H9 (cell line): ENCODE results near the gene G6PC2. TPM values are rescaled to one million over a fixed set of nuclear protein-coding genes. Genes with fewer than 3 reads are reported as not detected.

Experiments used
- DNase-seq: peaks from one replicate; pipeline ENCODE4 v3.0.0-alpha.2; 2017
- H2AFZ ChIP-seq: one replicate; pipeline ENCODE4 v1.6.1; 2013; ENCODE audit warnings: mild to moderate bottlenecking, low read length, control low read depth, moderate library complexity
- H2AK5ac ChIP-seq: 2 replicates; pipeline ENCODE4 v1.6.1; 2013; ENCODE audit warnings: low read length, control low read depth, mixed read lengths; ENCODE audit not compliant: insufficient read length
- H2BK120ac ChIP-seq: one replicate; pipeline ENCODE4 v1.6.1; 2013; ENCODE audit warnings: low read depth, mild to moderate bottlenecking, low read length, control low read depth, inconsistent platforms; ENCODE audit not compliant: poor library complexity, severe bottlenecking
- H2BK12ac ChIP-seq: 2 replicates; pipeline ENCODE4 v1.6.1; 2013; ENCODE audit warnings: low read length, control low read depth, mixed read lengths, low read depth; ENCODE audit not compliant: insufficient read length
- H2BK15ac ChIP-seq: 2 replicates; pipeline ENCODE4 v1.6.1; 2013; ENCODE audit warnings: low read depth, low read length, control low read depth
- H2BK20ac ChIP-seq: one replicate; pipeline ENCODE4 v1.6.1; 2013; ENCODE audit warnings: low read depth, mild to moderate bottlenecking, low read length, control low read depth, inconsistent platforms; ENCODE audit not compliant: poor library complexity, severe bottlenecking
- H2BK5ac ChIP-seq: 2 replicates; pipeline ENCODE4 v1.6.1; 2013; ENCODE audit warnings: low read length, control low read depth, mixed read lengths; ENCODE audit not compliant: insufficient read length
- H3K14ac ChIP-seq: 2 replicates; pipeline ENCODE4 v1.6.1; 2013; ENCODE audit warnings: low read length, control low read depth; ENCODE audit not compliant: insufficient read depth
- H3K18ac ChIP-seq: 2 replicates; pipeline ENCODE4 v1.6.1; 2013; ENCODE audit warnings: low read depth, mild to moderate bottlenecking, mixed read lengths, low read length, control low read depth; ENCODE audit not compliant: insufficient read length
- H3K23ac ChIP-seq: 2 replicates; pipeline ENCODE4 v1.6.1; 2013; ENCODE audit warnings: low read length, control low read depth, mixed read lengths, low read depth; ENCODE audit not compliant: insufficient read length
- H3K23me2 ChIP-seq: 2 replicates; pipeline ENCODE4 v1.6.1; 2013; ENCODE audit warnings: low read depth, mild to moderate bottlenecking, mixed read lengths, low read length, control low read depth; ENCODE audit not compliant: insufficient read length, poor library complexity, severe bottlenecking
- H3K27ac ChIP-seq: 2 replicates; pipeline ENCODE4 v1.5.1; 2013; ENCODE audit warnings: low read length, control low read depth, mixed read lengths, low read depth; ENCODE audit not compliant: insufficient read length
- H3K27me3 ChIP-seq: 2 replicates; pipeline ENCODE4 v1.6.1; 2013; ENCODE audit warnings: low read length, control low read depth, inconsistent platforms; ENCODE audit not compliant: insufficient read depth
- H3K4ac ChIP-seq: 2 replicates; pipeline ENCODE4 v1.6.1; 2013; ENCODE audit warnings: low read depth, mild to moderate bottlenecking, control low read depth, inconsistent platforms, low read length, moderate library complexity
- H3K4me1 ChIP-seq: 2 replicates; pipeline ENCODE4 v1.6.1; 2013; ENCODE audit warnings: low read length, control low read depth, inconsistent platforms; ENCODE audit not compliant: insufficient read depth
- H3K4me2 ChIP-seq: 2 replicates; pipeline ENCODE4 v1.6.1; 2013; ENCODE audit warnings: low read length, control low read depth, mixed read lengths; ENCODE audit not compliant: insufficient read length, insufficient read depth
- H3K56ac ChIP-seq: 2 replicates; pipeline ENCODE4 v1.6.1; 2013; ENCODE audit warnings: low read depth, mild to moderate bottlenecking, mixed read lengths, low read length, control low read depth; ENCODE audit not compliant: insufficient read length
- H3K79me1 ChIP-seq: 2 replicates; pipeline ENCODE4 v1.6.1; 2013; ENCODE audit warnings: low read depth, mild to moderate bottlenecking, moderate library complexity, low read length, control low read depth, inconsistent platforms; ENCODE audit not compliant: insufficient read depth, poor library complexity, severe bottlenecking
- H3K79me2 ChIP-seq: 2 replicates; pipeline ENCODE4 v1.6.1; 2013; ENCODE audit warnings: low read length, control low read depth, inconsistent platforms; ENCODE audit not compliant: insufficient read depth
- H3K9ac ChIP-seq: 2 replicates; pipeline ENCODE4 v1.6.1; 2013; ENCODE audit warnings: low read length, control low read depth, mixed read lengths; ENCODE audit not compliant: insufficient read length; ENCODE audit errors: extremely low read depth
- H3K9me3 ChIP-seq: one replicate; pipeline ENCODE4 v1.6.1; 2013; ENCODE audit warnings: low read depth, low read length, inconsistent platforms; ENCODE audit not compliant: control insufficient read depth
- H3T11ph ChIP-seq: one replicate; pipeline ENCODE4 v1.6.1; 2013; ENCODE audit warnings: mild to moderate bottlenecking, low read length, control low read depth, inconsistent platforms
- H4K20me1 ChIP-seq: one replicate; pipeline ENCODE4 v1.6.1; 2013; ENCODE audit not compliant: control insufficient read depth, insufficient read length, insufficient read depth
- H4K5ac ChIP-seq: 2 replicates; pipeline ENCODE4 v1.6.1; 2013; ENCODE audit warnings: low read depth, mild to moderate bottlenecking, mixed read lengths, low read length, control low read depth; ENCODE audit not compliant: insufficient read length
- H4K8ac ChIP-seq: replicated peaks from 2 replicates; pipeline ENCODE4 v1.6.1; 2013; ENCODE audit warnings: low read length, control low read depth, mixed read lengths, low read depth; ENCODE audit not compliant: insufficient read length
- H4K91ac ChIP-seq: 2 replicates; pipeline ENCODE4 v1.6.1; 2013; ENCODE audit warnings: low read depth, mild to moderate bottlenecking, moderate library complexity, mixed read lengths, low read length, control low read depth; ENCODE audit not compliant: insufficient read length
- H3K27ac Mint-ChIP-seq, 3 experiments: 2 replicates in 2 of 3; 3 replicates in 1 of 3; pipeline ENCODE4 v1.8.0; 2020 to 2021; ENCODE audit warnings: mixed read lengths in 3 of 3, mild to moderate bottlenecking in 1 of 3, moderate library complexity in 1 of 3
- H3K27me3 Mint-ChIP-seq: 2 replicates; pipeline ENCODE4 v1.8.0; 2021; ENCODE audit warnings: low read depth, mild to moderate bottlenecking, moderate library complexity, mixed read lengths
- H3K36me3 Mint-ChIP-seq, 3 experiments: 2 replicates in 2 of 3; 3 replicates in 1 of 3; pipeline ENCODE4 v1.8.0; 2020 to 2021; ENCODE audit warnings: low read depth in 3 of 3, mixed read lengths in 3 of 3; ENCODE audit not compliant: insufficient read depth in 1 of 3
- H3K4me1 Mint-ChIP-seq, 2 experiments: 2 replicates each; pipeline ENCODE4 v1.8.0; 2020; ENCODE audit warnings: mixed read lengths in 2 of 2
- H3K4me3 Mint-ChIP-seq, 2 experiments: 2 replicates in 1 of 2; 3 replicates in 1 of 2; pipeline ENCODE4 v1.8.0; 2020 to 2021; ENCODE audit warnings: mild to moderate bottlenecking in 2 of 2, mixed read lengths in 2 of 2, moderate library complexity in 1 of 2
- H3K9me3 Mint-ChIP-seq, 2 experiments: 2 replicates in 1 of 2; 3 replicates in 1 of 2; pipeline ENCODE4 v1.8.0; 2020; ENCODE audit warnings: mild to moderate bottlenecking in 2 of 2, mixed read lengths in 2 of 2, moderate library complexity in 1 of 2
- WGBS: extraction: QIAGEN DNeasy Blood & Tissue Kit; methylation state at CpG from one replicate; pipeline ENCODE4 v1.1.7; 2013; ENCODE audit warnings: missing lambda C conversion rate, low lambda C conversion rate, mixed read lengths; ENCODE audit not compliant: insufficient read length; ENCODE audit errors: extremely low coverage; 5-methylcytosine and 5-hydroxymethylcytosine counted together
- total RNA-seq: library from RNA; stranded (reverse); gene quantifications from 2 replicates; pipeline ENCODE4 v1.2.1, GENCODE V29; 2021
- TF ChIP-seq, protein P1 (sequence below): fragments of 200-600 bp; sonication (generic); conservative IDR thresholded peaks from 3 replicates; pipeline ENCODE4 v1.8.0; 2021; ENCODE audit warnings: antibody characterized with exemption, mild to moderate bottlenecking

The G6PC2 gene
- total RNA-seq, 1 experiment from 2014 or later = not detected

GRCh38 chr2:168916331-168916675 lies 15.2 kb downstream of the G6PC2 start:
- no peak overlapping the region for H4K8ac ChIP-seq
- H2BK5ac ChIP-seq = no peak overlapping the region
- no peak overlapping the region for H2AK5ac ChIP-seq
- DNase-seq = no peak
- TF ChIP-seq, protein P1, sequence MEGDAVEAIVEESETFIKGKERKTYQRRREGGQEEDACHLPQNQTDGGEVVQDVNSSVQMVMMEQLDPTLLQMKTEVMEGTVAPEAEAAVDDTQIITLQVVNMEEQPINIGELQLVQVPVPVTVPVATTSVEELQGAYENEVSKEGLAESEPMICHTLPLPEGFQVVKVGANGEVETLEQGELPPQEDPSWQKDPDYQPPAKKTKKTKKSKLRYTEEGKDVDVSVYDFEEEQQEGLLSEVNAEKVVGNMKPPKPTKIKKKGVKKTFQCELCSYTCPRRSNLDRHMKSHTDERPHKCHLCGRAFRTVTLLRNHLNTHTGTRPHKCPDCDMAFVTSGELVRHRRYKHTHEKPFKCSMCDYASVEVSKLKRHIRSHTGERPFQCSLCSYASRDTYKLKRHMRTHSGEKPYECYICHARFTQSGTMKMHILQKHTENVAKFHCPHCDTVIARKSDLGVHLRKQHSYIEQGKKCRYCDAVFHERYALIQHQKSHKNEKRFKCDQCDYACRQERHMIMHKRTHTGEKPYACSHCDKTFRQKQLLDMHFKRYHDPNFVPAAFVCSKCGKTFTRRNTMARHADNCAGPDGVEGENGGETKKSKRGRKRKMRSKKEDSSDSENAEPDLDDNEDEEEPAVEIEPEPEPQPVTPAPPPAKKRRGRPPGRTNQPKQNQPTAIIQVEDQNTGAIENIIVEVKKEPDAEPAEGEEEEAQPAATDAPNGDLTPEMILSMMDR = no peak
- Mint-ChIP-seq H3K27ac (no peak overlapping the region), H3K4me3 (no peak overlapping the region), H3K9me3 (peaks cover 7 to 9% of the 10 kb centered on the region in 2 experiments), H3K4me1 (peaks cover 46% of the 10 kb centered on the region in 2 experiments), H3K27me3 (no peaks in the 10 kb centered on the region), H3K36me3 (peaks cover 0 to 11% (median 5%) of the 10 kb centered on the region in 3 experiments; a peak in 4 of 7 replicates)
- no peaks in the 10 kb centered on the region; the same call in 1 of the 2 replicates for H3K27me3 ChIP-seq
- peaks cover 10% of the 10 kb centered on the region for H3K4me1 ChIP-seq
- no peak overlapping the region for H4K5ac ChIP-seq
- no peaks in the 10 kb centered on the region for H3K9me3 ChIP-seq
- no peaks in the 10 kb centered on the region for H3K79me2 ChIP-seq
- no peak overlapping the region for H3K4ac ChIP-seq
- H3K79me1 ChIP-seq = no peaks in the 10 kb centered on the region
- no peak overlapping the region for H2BK12ac ChIP-seq
- no peak overlapping the region for H4K91ac ChIP-seq
- no peak overlapping the region for H3K23ac ChIP-seq
- no peak overlapping the region for H2BK20ac ChIP-seq
- H3K4me2 ChIP-seq = no peak overlapping the region
- H3K14ac ChIP-seq = no peak overlapping the region
- H3T11ph ChIP-seq = no peak overlapping the region
- no peak overlapping the region for H3K27ac ChIP-seq
- H4K20me1 ChIP-seq = no peaks in the 10 kb centered on the region
- WGBS = no CpG with 5 or more reads among the region's 4 CpGs
- no peak overlapping the region for H2BK15ac ChIP-seq
- no peak overlapping the region for H3K9ac ChIP-seq
- H3K18ac ChIP-seq = no peak overlapping the region
- no peak overlapping the region for H2BK120ac ChIP-seq
- no peak overlapping the region for H3K56ac ChIP-seq
- no peaks in the 10 kb centered on the region for H3K23me2 ChIP-seq
- H2AFZ ChIP-seq = no peak overlapping the region
